Lung (tissue), 12 donors: ENCODE data around the gene SATB1. TPM values are rescaled to one million over a fixed set of nuclear protein-coding genes. Genes with fewer than 3 reads are reported as not detected.

Experiments
- ATAC-seq: fragments of 200-7000 bp; cut with Tn5 transposase; one replicate; pipeline ENCODE4 v1.9.1; 2020; ENCODE audit warnings: moderate number of reproducible peaks; ENCODE audit not compliant: insufficient read depth, low FRiP score
- DNase-seq, 3 donors: peaks; one replicate each; pipeline ENCODE4 v3.0.0-alpha.2; 2013 to 2017
- H3K27ac ChIP-seq, 2 donors: one replicate each; pipeline ENCODE4 v1.5.1; 2013; ENCODE audit warnings: mild to moderate bottlenecking in 2 of 2, moderate library complexity in 2 of 2, control low read depth in 1 of 2, inconsistent platforms in 1 of 2, low read depth in 1 of 2, low read length in 1 of 2
- H3K27me3 ChIP-seq, 3 donors: one replicate each; pipeline ENCODE4 v1.5.1; 2013; ENCODE audit warnings: low read length in 2 of 3; ENCODE audit not compliant: control insufficient read depth in 3 of 3, insufficient read depth in 3 of 3
- H3K36me3 ChIP-seq, 4 donors: one replicate each; pipeline ENCODE4 v1.5.1; 2013; ENCODE audit warnings: low read length in 4 of 4, mild to moderate bottlenecking in 1 of 4, moderate library complexity in 1 of 4; ENCODE audit not compliant: control insufficient read depth in 4 of 4, insufficient read depth in 4 of 4
- H3K4me1 ChIP-seq, 5 donors: one replicate each; pipeline ENCODE4 v1.5.1; 2013; ENCODE audit warnings: low read length in 5 of 5, mild to moderate bottlenecking in 2 of 5, moderate library complexity in 1 of 5; ENCODE audit not compliant: control insufficient read depth in 5 of 5, insufficient read depth in 5 of 5
- H3K4me3 ChIP-seq: one replicate; pipeline ENCODE4 v1.5.1; 2013; ENCODE audit warnings: mild to moderate bottlenecking, control low read depth, moderate library complexity
- H3K9ac ChIP-seq, 2 donors: one replicate each; pipeline ENCODE4 v1.5.1; 2013; ENCODE audit warnings: low read length in 2 of 2, control low read depth in 1 of 2; ENCODE audit not compliant: insufficient read depth in 1 of 2
- H3K9me3 ChIP-seq, 4 donors: one replicate each; pipeline ENCODE4 v1.5.1; 2013; ENCODE audit warnings: low read length in 3 of 4, mild to moderate bottlenecking in 1 of 4, moderate library complexity in 1 of 4; ENCODE audit not compliant: control insufficient read depth in 4 of 4, insufficient read depth in 3 of 4
- WGBS, 2 donors: extraction: QIAGEN DNeasy Blood & Tissue Kit; methylation state at CpG; one replicate each; pipeline ENCODE4 v1.1.7; 2013; 5-methylcytosine and 5-hydroxymethylcytosine counted together
- polyA plus RNA-seq, 2 donors: library from polyadenylated mRNA; stranded (reverse); fragments of 200-250 nt; gene quantifications; one replicate each; pipeline ENCODE4 v1.2.1, GENCODE V29; 2013
- total RNA-seq, 2 donors: library from RNA; depleted of rRNA in 1 of 2; stranded (reverse); fragments of >200 nt in 1 of 2; gene quantifications; one replicate each; pipeline ENCODE4 v1.2.1, GENCODE V29; 2014 to 2021
- TF ChIP-seq, protein P1 (sequence below): IDR thresholded peaks from 2 replicates; pipeline ENCODE4 v1.5.1; 2012; ENCODE audit warnings: mild to moderate bottlenecking; ENCODE audit errors: control extremely low read depth, extremely low read depth
- donor health status: control.
- donor health status: control.
- donor health status: Bipolar disorder and iron deficiency.
- donor health status: healthy.
- donor health status: DM: yes; HTN: yes; CAD: no.

Gene SATB1
- total and polyA plus RNA-seq, 4 donors: 11.4 to 116 (median 16.9) TPM

DNA sequence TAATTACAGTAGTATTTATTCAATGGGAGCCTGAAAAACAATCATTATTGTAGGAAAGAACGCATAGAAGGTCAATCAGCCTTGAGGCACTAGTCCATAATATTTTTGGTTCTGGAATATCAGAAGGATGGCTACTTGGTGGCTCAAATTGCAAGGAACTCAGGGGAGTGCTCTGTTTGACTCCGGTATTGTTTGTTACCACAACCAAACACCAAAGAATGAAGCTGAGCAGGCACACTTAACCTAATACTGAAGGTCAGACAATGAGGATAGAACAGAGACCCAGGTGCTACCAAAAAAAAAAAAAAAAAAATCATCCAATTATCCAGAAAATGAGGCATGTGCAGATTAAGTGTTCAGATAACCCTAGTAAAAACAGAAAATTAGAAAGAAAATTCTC lies 11.1 kb upstream of the SATB1 start:
- Histone ChIP-seq H3K4me3 (no peak overlapping the region), H3K4me1 (no peaks in the 10 kb centered on the region), H3K9ac (no peak overlapping the region), H3K27ac (no peak overlapping the region), H3K9me3 (peaks cover 0 to 1% (median 0%) of the 10 kb centered on the region in 4 donors), H3K27me3 (peaks cover 0 to 57% (median 33%) of the 10 kb centered on the region in 3 donors), H3K36me3 (no peaks in the 10 kb centered on the region)
- ATAC-seq (no peak), DNase-seq (no peak)
- 75 to 80% methylated on average over 2 of the region's 2 CpGs for WGBS, 2 donors
- TF ChIP-seq, protein P1, sequence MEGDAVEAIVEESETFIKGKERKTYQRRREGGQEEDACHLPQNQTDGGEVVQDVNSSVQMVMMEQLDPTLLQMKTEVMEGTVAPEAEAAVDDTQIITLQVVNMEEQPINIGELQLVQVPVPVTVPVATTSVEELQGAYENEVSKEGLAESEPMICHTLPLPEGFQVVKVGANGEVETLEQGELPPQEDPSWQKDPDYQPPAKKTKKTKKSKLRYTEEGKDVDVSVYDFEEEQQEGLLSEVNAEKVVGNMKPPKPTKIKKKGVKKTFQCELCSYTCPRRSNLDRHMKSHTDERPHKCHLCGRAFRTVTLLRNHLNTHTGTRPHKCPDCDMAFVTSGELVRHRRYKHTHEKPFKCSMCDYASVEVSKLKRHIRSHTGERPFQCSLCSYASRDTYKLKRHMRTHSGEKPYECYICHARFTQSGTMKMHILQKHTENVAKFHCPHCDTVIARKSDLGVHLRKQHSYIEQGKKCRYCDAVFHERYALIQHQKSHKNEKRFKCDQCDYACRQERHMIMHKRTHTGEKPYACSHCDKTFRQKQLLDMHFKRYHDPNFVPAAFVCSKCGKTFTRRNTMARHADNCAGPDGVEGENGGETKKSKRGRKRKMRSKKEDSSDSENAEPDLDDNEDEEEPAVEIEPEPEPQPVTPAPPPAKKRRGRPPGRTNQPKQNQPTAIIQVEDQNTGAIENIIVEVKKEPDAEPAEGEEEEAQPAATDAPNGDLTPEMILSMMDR: no peak

DNA sequence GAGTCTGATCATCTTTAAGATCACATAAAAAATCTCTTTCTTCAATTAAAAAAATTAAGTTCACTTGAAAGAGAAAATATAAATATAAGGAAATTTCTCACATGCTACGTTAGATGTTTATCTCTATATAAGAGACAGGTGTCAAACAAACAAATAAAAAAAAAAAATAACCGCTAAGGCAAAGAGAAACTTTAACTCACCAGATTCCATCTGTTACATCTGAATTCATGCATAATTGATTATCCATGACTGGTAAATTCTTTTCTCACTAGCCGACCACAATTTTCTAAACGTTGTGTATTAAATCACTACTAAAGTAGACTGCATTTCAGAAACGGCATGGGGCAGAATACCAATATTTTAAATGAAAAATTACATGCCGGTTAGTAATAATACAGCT lies 9.6 kb upstream of the SATB1 start:
- Histone ChIP-seq H3K27me3 (peaks cover 0 to 51% (median 22%) of the 10 kb centered on the region in 3 donors), H3K4me1 (no peaks in the 10 kb centered on the region), H3K27ac (no peak overlapping the region), H3K4me3 (no peak overlapping the region), H3K9me3 (peaks cover 0 to 1% (median 0%) of the 10 kb centered on the region in 4 donors), H3K36me3 (no peaks in the 10 kb centered on the region), H3K9ac (no peak overlapping the region)
- TF ChIP-seq, protein P1: no peak
- WGBS, 2 donors: 88 to 89% methylated on average over 6 of the region's 6 CpGs
- ATAC-seq (no peak), DNase-seq (no peak)

DNA sequence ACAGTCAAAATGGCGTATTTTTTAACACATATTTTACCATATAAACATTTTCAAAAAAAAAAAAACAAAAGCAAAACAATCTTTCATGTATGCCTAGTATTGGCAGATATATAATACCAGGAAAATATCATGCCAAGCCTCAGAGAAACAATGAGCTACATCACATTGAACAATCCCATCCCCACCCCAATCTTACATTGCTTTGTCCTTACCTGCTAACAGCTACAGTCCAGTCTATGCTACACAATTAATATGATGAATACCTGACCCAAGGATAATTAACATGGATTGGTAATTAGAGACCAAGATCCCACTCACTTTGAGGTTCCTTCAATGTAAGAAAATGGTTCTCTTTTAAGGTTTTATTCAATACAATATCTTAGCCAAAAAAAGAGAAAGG lies 7.6 kb upstream of the SATB1 start:
- Histone ChIP-seq H3K27ac (no peak overlapping the region), H3K9me3 (no peaks in the 10 kb centered on the region), H3K9ac (no peak overlapping the region), H3K36me3 (no peaks in the 10 kb centered on the region), H3K27me3 (peaks cover 0 to 39% (median 21%) of the 10 kb centered on the region in 3 donors), H3K4me3 (no peak overlapping the region), H3K4me1 (no peaks in the 10 kb centered on the region)
- WGBS, 2 donors: 87 to 91% methylated on average over 1 of the region's 1 CpG
- DNase-seq (no peak), ATAC-seq (no peak)
- TF ChIP-seq, protein P1: no peak

DNA sequence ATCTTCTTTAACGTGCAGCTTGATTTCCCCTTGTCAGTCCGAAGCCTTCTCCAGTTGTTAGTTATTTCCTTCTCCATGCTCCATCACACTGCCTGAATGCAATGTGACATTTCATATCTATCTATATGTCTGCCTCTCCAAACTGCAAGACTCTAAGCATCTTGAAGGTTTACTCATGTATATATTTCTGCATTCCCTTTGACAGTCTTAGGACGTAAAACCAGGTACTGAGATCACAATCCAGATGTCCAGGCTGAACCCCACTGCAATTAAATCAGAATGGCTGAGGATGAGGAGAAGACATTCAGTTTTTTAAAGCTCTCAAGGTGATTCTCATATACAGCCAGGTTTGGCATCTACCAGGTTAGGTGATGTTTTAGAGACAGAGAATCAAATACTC lies 6.1 kb upstream of the SATB1 start:
- H3K4me3 ChIP-seq: no peak overlapping the region
- peaks cover 0 to 35% (median 21%) of the 10 kb centered on the region in 3 donors for H3K27me3 ChIP-seq
- no peak for ATAC-seq
- no peak overlapping the region for H3K9ac ChIP-seq
- TF ChIP-seq, protein P1: no peak
- H3K9me3 ChIP-seq: no peaks in the 10 kb centered on the region
- no peak overlapping the region for H3K27ac ChIP-seq
- 52 to 64% methylated on average over 3 of the region's 3 CpGs for WGBS, 2 donors
- no peaks in the 10 kb centered on the region for H3K36me3 ChIP-seq
- H3K4me1 ChIP-seq: no peaks in the 10 kb centered on the region
- no peak for DNase-seq
